ENCODE data around the gene MAP1B. TPM values are rescaled to one million over a fixed set of nuclear protein-coding genes. Genes with fewer than 3 reads are reported as not detected.

Gene MAP1B
- total and polyA plus RNA-seq, 2 donors from 2014 or later: 3.6 to 57.0 TPM

DNA sequence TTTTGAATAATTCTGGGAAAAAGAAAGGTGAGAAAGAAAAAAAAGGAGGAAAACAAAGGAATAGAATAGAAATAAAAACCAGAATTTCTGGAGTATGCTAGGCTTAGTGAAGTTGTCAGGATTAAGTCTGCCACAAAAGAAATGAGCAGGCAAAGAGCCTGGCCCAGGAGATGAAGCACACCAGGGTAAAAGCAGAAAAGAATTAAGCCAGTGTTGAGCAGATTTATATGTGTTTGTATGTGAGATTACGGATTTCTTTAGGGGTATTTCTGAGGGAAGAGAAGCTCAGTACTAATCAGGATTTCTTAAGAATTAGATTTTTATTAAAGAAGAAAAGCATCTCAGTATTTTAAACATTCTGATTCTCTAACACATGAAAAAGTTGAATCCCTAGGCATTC, 138.3 kb downstream of the MAP1B start:
- Histone ChIP-seq H3K4me1 (ENCODE audit: control insufficient read depth in 2 of 3, insufficient read depth in 2 of 3, low read depth in 1 of 3, low read length in 3 of 3) (peaks cover 0 to 6% (median 3%) of the 10 kb centered on the region in 3 donors), H3K9me3 (ENCODE audit: control insufficient read depth in 2 of 3, insufficient read depth in 1 of 3, low read length in 3 of 3) (no peaks in the 10 kb centered on the region), H3K27me3 (ENCODE audit: control insufficient read depth, insufficient read depth, low read length) (no peaks in the 10 kb centered on the region), H3K4me3 (ENCODE audit: low read length in 3 of 3) (no peak overlapping the region), H3K36me3 (ENCODE audit: control insufficient read depth in 2 of 3, insufficient read depth in 3 of 3, low read length in 3 of 3) (no peaks in the 10 kb centered on the region), H3K9ac (ENCODE audit: low read length in 3 of 3) (no peak overlapping the region), H3K27ac (ENCODE audit: low read depth in 2 of 2, low read length in 2 of 2) (no peak overlapping the region)
- intact Hi-C loops (cut with DNase I): no loop called here
- FAIRE-seq (no peak), DNase-seq (no peak)
- TF ChIP-seq, protein P1, sequence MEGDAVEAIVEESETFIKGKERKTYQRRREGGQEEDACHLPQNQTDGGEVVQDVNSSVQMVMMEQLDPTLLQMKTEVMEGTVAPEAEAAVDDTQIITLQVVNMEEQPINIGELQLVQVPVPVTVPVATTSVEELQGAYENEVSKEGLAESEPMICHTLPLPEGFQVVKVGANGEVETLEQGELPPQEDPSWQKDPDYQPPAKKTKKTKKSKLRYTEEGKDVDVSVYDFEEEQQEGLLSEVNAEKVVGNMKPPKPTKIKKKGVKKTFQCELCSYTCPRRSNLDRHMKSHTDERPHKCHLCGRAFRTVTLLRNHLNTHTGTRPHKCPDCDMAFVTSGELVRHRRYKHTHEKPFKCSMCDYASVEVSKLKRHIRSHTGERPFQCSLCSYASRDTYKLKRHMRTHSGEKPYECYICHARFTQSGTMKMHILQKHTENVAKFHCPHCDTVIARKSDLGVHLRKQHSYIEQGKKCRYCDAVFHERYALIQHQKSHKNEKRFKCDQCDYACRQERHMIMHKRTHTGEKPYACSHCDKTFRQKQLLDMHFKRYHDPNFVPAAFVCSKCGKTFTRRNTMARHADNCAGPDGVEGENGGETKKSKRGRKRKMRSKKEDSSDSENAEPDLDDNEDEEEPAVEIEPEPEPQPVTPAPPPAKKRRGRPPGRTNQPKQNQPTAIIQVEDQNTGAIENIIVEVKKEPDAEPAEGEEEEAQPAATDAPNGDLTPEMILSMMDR (IDR thresholded peaks at IDR 0.05; ENCODE audit: borderline replicate concordance, extremely low read depth, insufficient read depth): no peak

DNA sequence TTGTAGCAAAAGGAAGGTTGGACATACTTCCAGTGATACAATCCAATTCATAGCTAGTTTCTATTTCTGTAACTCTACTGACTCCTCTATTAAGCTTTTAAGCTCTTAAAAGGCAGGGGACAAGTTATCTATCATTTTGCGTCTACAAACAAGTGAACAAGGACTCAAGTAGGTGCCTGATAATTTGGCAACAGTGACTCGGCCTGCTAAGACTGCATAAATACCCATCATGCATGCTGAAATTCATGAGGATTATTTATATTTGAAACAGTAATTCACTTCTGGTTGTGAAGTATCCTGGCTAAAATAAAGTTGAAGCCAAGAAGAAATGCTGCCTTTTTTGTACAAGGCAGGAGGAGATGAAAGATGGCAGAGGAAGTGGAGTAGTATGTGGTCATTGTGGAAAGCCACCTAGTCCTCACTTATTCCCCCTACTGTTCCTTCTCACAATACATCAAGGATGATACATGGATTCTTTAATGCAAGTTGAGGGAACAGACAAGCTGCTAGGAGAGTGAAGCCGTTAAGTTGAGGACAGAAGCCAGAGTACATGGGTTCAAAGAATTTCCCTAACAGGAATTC, 138.8 kb downstream of the MAP1B start:
- no peaks in the 10 kb centered on the region for H3K36me3 ChIP-seq (ENCODE audit: control insufficient read depth in 2 of 3, insufficient read depth in 3 of 3, low read length in 3 of 3)
- no peaks in the 10 kb centered on the region for H3K9me3 ChIP-seq (ENCODE audit: control insufficient read depth in 2 of 3, insufficient read depth in 1 of 3, low read length in 3 of 3)
- no peaks in the 10 kb centered on the region for H3K27me3 ChIP-seq (ENCODE audit: control insufficient read depth, insufficient read depth, low read length)
- H3K4me1 ChIP-seq (ENCODE audit: control insufficient read depth in 2 of 3, insufficient read depth in 2 of 3, low read depth in 1 of 3, low read length in 3 of 3): peaks cover 0 to 6% (median 3%) of the 10 kb centered on the region in 3 donors
- DNase-seq (no peak), FAIRE-seq (no peak)
- no peak overlapping the region for H3K4me3 ChIP-seq (ENCODE audit: low read length in 3 of 3)
- no peak overlapping the region for H3K9ac ChIP-seq (ENCODE audit: low read length in 3 of 3)
- no peak overlapping the region for H3K27ac ChIP-seq (ENCODE audit: low read depth in 2 of 2, low read length in 2 of 2)
- TF ChIP-seq, protein P1 (IDR thresholded peaks at IDR 0.05; ENCODE audit: borderline replicate concordance, extremely low read depth, insufficient read depth): no peak
- intact Hi-C loops (cut with DNase I): no loop called here

- Histone ChIP-seq H3K9me3 (ENCODE audit: control insufficient read depth in 2 of 3, insufficient read depth in 1 of 3, low read length in 3 of 3) (no peaks in the 10 kb centered on the region), H3K36me3 (ENCODE audit: control insufficient read depth in 2 of 3, insufficient read depth in 3 of 3, low read length in 3 of 3) (no peaks in the 10 kb centered on the region), H3K4me1 (ENCODE audit: control insufficient read depth in 2 of 3, insufficient read depth in 2 of 3, low read depth in 1 of 3, low read length in 3 of 3) (peaks cover 0 to 6% (median 3%) of the 10 kb centered on the region in 3 donors), H3K4me3 (ENCODE audit: low read length in 3 of 3) (no peak overlapping the region), H3K27me3 (ENCODE audit: control insufficient read depth, insufficient read depth, low read length) (no peaks in the 10 kb centered on the region), H3K27ac (ENCODE audit: low read depth in 2 of 2, low read length in 2 of 2) (peak overlapping the region in 1 of 2 donors; percentile 32), H3K9ac (ENCODE audit: low read length in 3 of 3) (no peak overlapping the region)
- FAIRE-seq (no peak), DNase-seq (no peak)
- intact Hi-C loops (cut with DNase I): no loop called here
- TF ChIP-seq, protein P1 (IDR thresholded peaks at IDR 0.05; ENCODE audit: borderline replicate concordance, extremely low read depth, insufficient read depth): no peak
These were observed 139.7 kb downstream of the MAP1B start for GRCh38 chr5:72246954-72247442.

Measured in kidney (tissue), 14 donors.